GM18868 (cell line): ENCODE measurements around the gene BEND6.
"Not testable (repeated sequence)": the region's sequence is repeated elsewhere in the genome, so short reads cannot be mapped to it uniquely, and the experiment has no call there.

ENCODE experiments used
- ATAC-seq: cut with Tn5 transposase; IDR thresholded peaks from one replicate; pipeline ENCODE4 v1.9.1; 2021; ENCODE audit warnings: mild to moderate bottlenecking, moderate library complexity; ENCODE audit not compliant: unreplicated experiment

BEND6 gene

GRCh38 chr6:56977192-56977591, 22.3 kb downstream of the BEND6 start:
- ATAC-seq = no peak

- no peak for ATAC-seq
Measured at GRCh38 chr6:56978530-56978929, 23.6 kb downstream of the BEND6 start.

GRCh38 chr6:56984361-56984760, 29.5 kb downstream of the BEND6 start:
- ATAC-seq = no peak

- no peak for ATAC-seq
Measured at GRCh38 chr6:56984884-56985283, 30.0 kb downstream of the BEND6 start.

- no peak for ATAC-seq
Measured at GRCh38 chr6:56986611-56987010, 31.7 kb downstream of the BEND6 start.

- no peak for ATAC-seq
Measured at GRCh38 chr6:56988145-56988544, 33.2 kb downstream of the BEND6 start.

- ATAC-seq = no peak
Measured at GRCh38 chr6:56992036-56992435, 37.1 kb downstream of the BEND6 start.

GRCh38 chr6:56992703-56993102, 37.8 kb downstream of the BEND6 start:
- ATAC-seq = no peak

GRCh38 chr6:56995347-56995902, 40.5 kb downstream of the BEND6 start:
- no peak for ATAC-seq

- ATAC-seq = no peak
Measured at GRCh38 chr6:56996401-56996800, 41.5 kb downstream of the BEND6 start.

GRCh38 chr6:56999049-56999448, 44.1 kb downstream of the BEND6 start:
- no peak for ATAC-seq

GRCh38 chr6:56999748-57000147, 44.8 kb downstream of the BEND6 start:
- ATAC-seq = not testable (repeated sequence)

GRCh38 chr6:57002197-57002596, 47.3 kb downstream of the BEND6 start:
- ATAC-seq = no peak

GRCh38 chr6:57004292-57004691, 49.4 kb downstream of the BEND6 start:
- no peak for ATAC-seq

GRCh38 chr6:57006101-57006500, 51.2 kb downstream of the BEND6 start:
- ATAC-seq = no peak

- not testable (repeated sequence) for ATAC-seq
Measured at GRCh38 chr6:57008069-57008468, 53.2 kb downstream of the BEND6 start.

GRCh38 chr6:57013521-57013926, 58.6 kb downstream of the BEND6 start:
- ATAC-seq = no peak

- ATAC-seq = no peak
Measured at GRCh38 chr6:57017069-57017468, 62.2 kb downstream of the BEND6 start.

- no peak for ATAC-seq
Measured at GRCh38 chr6:57017841-57018240, 62.9 kb downstream of the BEND6 start.

GRCh38 chr6:57019434-57019833, 64.5 kb downstream of the BEND6 start:
- ATAC-seq = no peak

- peak; percentile 93 for ATAC-seq
Measured at GRCh38 chr6:57021086-57021720, 66.3 kb downstream of the BEND6 start.

GRCh38 chr6:57024321-57024720, 69.4 kb downstream of the BEND6 start:
- no peak for ATAC-seq

GRCh38 chr6:57024775-57025174, 69.9 kb downstream of the BEND6 start:
- ATAC-seq = no peak
